Stimulated activated naive CD4-positive, alpha-beta T cell treated with Interleukin-2 at 50 U/mL for 16 hours (primary cell): Measurements from ENCODE around the gene GATAD2A.

Source experiments
- DNase-seq: peaks from one replicate; lab custom pipeline; 2025; lab: John Stamatoyannopoulos, UW

Gene GATAD2A

GRCh38 chr19:19422156-19422555, 16.7 kb downstream of the GATAD2A start:
- DNase-seq = no peak

GRCh38 chr19:19423322-19423721, 17.8 kb downstream of the GATAD2A start:
- DNase-seq = no peak

DNA sequence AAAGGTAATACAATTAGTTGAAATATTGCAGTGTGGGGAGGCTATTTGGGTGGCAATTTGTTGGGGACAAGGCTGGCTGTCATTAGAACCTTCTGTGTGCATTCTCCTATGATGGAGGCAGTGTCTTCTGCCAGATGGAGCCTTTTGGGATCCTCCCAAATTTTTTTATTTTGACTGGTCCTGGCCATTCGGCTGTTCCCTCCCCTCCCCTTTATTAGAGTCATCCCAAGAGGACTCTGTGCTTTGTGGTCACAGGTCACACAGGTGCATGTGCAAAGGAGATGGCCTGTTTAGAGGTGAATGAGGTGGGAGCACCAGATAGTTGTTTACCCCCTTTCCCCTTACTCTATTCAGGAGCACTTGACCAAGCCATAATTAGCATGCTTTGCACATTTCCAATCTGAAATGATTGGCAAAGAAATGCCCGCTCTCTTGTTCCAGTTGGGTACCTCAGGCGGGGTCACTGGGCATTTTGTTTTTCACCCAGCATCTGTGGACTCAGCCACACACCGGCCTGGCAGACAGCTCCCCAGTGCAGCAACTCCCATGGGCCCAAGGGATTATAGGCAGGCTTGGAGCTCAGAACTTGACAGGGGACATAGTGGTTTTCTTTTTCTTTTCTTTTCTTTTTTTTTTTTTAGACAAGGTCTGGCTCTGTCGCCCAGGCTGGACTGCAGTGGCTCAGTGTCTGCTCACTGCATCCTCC, 19.8 kb downstream of the GATAD2A start:
- no peak for DNase-seq

- no peak for DNase-seq
Measured at GRCh38 chr19:19426216-19426615, 20.7 kb downstream of the GATAD2A start.

GRCh38 chr19:19426799-19427198, 21.3 kb downstream of the GATAD2A start:
- DNase-seq = no peak

DNA sequence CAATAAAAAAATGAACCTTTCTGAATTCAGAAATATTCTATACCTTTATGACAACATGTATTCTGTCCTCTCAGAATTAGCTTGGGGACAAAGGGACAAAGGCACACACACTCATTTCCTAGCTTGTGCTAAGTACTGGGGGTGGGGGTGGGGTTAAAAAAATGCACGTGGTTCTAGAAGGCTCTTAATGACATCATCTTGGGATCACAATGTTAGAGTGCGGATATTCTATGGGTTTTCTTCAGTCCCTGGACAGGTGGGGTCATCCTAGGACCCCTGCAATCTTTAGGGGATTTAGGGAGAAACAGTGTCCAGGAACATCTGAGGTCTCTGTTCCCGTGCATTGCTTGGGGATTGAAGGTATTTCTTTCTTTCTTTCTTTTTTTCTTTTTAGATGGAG, 21.8 kb downstream of the GATAD2A start:
- no peak for DNase-seq

GRCh38 chr19:19427944-19428343, 22.5 kb downstream of the GATAD2A start:
- DNase-seq = no peak

DNA sequence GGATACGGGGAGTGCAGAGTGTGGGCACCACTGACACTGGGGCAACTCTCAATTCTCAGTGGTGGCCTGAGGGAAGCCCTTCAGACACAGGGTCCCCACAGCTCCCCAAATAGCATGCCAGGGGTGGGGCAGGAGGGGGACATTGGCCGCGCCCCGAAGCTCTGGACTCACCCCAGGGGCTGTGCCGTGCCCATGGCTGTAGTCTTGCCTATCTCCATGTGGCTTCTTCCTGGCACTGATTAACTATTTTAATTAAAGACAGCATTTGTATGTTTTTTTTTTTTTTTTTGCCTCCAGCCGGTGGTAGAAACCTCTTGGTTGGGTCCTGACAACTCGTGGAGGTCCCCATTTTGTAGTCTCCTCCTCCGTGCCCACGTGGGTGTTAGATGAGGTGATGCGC, 23.3 kb downstream of the GATAD2A start:
- DNase-seq = no peak

- DNase-seq = no peak
Measured at GRCh38 chr19:19429361-19429760, 23.9 kb downstream of the GATAD2A start.

- DNase-seq = no peak
Measured at GRCh38 chr19:19432732-19433131, 27.3 kb downstream of the GATAD2A start.

- DNase-seq = no peak
Measured at GRCh38 chr19:19433666-19434213, 28.3 kb downstream of the GATAD2A start.

DNA sequence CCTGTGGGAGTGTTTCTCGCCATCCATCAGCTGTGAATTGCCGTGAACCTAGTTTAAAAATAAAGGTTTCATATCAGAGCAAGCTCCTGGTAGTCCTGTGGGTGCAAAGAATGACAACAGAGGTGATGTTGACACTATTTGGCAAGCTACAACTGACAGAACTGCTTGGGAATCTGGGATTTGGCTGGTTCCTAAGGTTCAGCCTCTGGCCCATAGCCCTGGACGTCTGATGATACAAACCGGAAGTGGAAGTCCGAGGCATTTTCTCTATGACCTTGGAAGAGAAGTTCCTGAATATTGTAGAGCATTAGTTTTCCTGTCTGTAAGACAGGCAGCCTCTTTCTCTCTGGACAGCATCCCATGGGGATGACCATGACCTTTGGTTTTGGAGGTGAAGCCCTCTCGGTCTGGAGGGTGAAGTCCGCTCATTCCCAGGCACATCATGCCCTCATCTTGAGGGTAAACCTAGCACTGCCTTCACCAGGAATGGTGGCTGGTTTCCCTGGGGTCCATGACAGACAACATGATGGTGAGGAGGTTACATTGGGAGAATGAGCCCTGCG, 29.1 kb downstream of the GATAD2A start:
- DNase-seq = no peak

DNA sequence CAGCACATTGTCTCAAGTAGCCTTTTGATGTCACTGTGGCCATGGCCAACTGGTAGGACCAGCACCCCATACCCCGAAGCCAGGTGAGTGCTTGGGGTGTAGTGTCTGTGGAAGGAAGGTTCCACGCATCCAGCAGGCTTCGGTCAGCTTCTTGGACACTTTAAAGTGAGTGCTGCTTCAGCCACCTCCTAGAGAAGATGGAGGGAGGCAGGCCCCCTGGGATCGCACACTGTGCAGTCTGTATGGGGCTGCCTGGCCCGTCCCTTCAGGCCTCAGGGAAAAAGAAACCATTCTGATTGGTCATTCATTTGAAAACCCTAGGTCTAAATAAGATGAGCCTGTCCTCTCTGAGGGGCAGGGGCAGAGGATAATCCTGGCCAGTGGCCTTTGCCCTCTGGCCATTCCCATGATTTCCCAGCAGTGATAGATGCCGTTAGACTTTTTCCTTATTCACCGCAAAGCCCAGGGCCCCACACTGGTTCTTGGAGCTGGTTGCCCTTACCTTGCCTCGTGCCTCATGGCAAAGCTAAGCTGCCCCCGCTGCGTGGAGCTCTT, 30.7 kb downstream of the GATAD2A start:
- DNase-seq = no peak

- DNase-seq = no peak
Measured at GRCh38 chr19:19438366-19439175, 33.1 kb downstream of the GATAD2A start.

DNA sequence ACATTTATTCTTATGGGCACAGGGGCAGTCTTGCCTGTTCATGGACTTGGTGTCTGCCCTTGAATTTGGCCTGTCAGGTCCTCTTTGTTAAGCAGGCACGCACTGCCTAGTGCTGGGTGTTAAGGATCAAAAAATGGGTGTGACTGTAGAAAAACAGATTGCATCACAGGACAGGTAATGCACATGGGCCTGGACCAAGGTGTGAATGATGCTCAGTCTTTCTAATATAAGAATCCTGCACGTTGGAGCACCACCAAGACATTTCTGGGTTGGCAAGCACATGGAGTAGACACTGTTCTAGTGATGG, 33.7 kb downstream of the GATAD2A start:
- no peak for DNase-seq

DNA sequence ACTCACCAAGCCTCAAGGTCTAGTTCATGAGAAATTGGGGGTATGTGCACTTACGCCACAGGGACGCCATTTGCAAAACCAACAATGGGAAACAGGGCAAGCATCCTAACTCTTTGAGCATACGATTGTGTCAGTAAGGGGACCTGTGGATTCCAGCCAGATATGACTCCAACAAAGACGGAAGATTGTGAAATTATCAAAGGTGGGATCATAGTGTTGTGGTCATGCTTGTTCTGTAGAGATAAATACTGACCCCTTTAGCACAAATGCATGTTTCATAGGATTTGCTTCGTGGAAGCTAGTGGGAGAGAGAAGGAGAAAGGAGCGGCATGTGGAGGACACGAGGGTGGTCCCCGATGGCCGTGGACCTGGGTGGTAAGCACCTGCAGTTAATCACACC, 37.8 kb downstream of the GATAD2A start:
- no peak for DNase-seq

- DNase-seq = peak; percentile 11
Measured at GRCh38 chr19:19443902-19444680, 38.6 kb downstream of the GATAD2A start.

DNA sequence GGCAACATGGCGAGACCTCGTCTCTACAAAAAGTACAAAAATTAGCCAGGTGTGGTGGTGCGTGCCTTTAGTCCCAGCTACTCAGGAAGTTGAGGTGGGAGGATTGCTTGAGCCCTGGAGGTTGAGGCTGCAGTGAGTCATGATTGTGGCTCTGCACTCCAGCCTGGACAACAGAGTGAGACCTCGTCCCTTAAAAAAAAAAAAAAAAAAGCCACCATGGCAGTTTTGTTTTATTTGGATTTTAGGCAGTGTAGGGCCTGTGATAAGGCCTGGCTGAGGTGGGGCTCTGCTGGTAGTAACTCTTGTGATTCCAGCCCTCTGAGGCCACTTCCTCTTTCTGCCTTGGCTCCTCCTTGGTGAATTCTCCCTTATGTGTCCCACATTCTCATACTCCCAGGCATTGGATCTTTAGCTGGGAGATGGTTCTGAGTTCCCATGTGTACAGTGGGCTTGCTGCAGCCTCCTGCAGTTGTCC, 39.2 kb downstream of the GATAD2A start:
- DNase-seq = no peak

DNA sequence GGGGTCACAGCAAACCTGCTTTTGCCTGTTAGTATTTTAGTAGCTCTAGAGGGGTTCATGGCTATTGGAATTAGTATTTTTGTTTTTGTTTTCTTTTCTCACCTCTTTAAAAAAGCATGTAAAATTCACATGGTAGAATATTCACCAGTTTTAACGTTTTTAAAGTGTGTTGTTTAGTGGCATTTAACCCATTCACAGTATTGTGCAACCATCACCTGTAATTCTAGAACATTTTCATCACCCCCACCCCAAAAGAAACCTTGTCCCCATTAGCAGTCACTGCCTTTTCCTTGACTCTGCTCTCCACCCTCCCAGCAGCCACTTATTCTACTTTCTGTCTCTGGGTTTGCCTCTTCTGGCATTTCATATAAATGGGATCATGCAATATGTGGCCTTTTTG, 39.8 kb downstream of the GATAD2A start:
- no peak for DNase-seq

DNA sequence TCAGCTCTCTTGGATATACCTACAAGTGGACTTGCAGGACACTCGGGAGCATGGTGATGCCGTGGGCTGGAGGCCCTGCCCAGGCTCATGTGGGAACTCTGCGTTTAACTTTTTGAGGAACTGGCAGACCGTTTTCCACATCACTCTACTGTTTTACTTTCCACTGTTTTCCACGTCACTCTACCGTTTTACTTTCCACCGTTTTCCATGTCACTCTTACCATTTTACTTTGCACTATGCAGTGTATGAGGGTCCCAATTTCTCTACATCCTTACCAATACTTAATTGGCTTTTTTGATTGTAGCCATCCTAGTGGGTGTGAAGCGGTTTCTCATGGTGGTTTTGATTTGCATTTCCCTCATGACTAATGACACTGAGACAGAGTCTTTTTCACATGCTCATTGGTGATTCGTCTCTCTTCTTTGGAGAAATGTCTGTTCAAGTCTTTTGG, 40.5 kb downstream of the GATAD2A start:
- no peak for DNase-seq

DNA sequence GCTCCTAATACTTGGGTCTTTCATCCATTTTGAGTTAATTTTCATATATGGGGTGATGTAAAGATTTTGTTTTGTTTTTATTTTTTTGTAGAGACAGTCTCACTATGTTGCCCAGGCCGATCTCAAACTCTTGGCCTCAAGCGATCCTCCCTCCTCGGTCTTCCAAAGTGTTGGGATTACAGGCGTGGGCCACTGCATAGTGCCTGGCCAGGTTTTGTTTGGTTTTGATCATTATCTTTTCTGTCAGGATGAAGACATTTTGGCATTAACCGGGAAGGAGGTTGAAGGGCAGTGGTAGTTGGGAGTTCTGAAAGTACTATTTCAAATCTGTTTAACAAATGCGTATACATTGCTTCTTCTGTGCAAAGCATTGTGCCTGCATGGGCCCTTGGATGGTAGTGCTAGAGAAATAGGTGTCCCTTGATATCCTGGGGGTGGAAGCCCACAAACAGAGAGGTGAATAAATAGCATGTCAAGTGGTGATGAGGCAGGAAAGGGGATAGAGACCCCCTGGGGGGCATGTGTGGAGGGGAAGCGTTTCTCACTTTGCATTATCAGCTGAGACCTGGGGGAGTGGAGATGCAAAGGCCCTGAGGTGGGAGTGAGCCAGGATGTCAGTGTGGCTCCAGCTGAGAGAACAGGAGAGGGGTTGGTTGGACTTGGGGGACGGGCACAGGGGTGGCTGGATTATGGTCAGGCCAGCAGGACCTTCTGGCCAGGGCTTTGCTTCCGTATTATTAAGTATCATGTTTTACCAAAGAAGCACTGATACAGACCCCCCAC, 41.4 kb downstream of the GATAD2A start:
- no peak for DNase-seq
